MM.1S (cell line): ENCODE data around the gene VSNL1.

ENCODE experiments used
- EZH2 ChIP-seq: fragments of 300-600 bp; sonication (generic); optimal IDR thresholded peaks from 2 replicates; pipeline ENCODE3; 2017; ENCODE audit warnings: low read depth, mild to moderate bottlenecking, antibody characterized with exemption, low read length, mixed read lengths
- EZH2phosphoT487 ChIP-seq: fragments of 300-600 bp; sonication (generic); IDR thresholded peaks from 2 replicates; pipeline ENCODE4 v1.6.1; 2018; ENCODE audit warnings: antibody characterized with exemption, low read length

- no peak for TF ChIP-seq EZH2
- TF ChIP-seq EZH2phosphoT487, result no peak
Observed at GRCh38 chr2:17610521-17610920, 70.0 kb downstream of the VSNL1 start.
